LNCAP (cell line): ENCODE results near the gene LAMA2.

Experiments used
- TF ChIP-seq, protein P1 (sequence below): fragments of 450-650 bp; IDR thresholded peaks from 2 replicates; pipeline ENCODE4 v1.5.1; 2017; ENCODE audit warnings: mild to moderate bottlenecking

The LAMA2 gene

DNA sequence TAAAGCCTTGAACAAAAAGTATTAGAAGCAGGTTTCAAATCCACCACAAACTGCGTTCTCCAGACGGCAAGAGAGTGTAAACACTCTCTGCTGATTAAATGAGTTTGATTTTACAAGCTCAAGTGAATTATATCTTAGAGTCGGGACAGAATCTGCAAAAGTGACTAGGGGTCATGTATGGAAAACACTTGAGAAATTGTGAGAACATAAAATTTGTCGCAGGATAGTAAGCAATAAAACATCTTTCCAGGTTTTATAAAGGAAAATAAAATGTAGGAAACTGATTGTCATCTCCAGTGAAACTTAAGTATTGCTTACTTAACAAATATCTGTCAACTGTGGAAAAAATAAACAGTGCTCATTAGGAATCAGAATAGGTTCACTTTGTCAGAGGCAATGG is 452.9 kb downstream of the LAMA2 start:
- TF ChIP-seq, protein P1, sequence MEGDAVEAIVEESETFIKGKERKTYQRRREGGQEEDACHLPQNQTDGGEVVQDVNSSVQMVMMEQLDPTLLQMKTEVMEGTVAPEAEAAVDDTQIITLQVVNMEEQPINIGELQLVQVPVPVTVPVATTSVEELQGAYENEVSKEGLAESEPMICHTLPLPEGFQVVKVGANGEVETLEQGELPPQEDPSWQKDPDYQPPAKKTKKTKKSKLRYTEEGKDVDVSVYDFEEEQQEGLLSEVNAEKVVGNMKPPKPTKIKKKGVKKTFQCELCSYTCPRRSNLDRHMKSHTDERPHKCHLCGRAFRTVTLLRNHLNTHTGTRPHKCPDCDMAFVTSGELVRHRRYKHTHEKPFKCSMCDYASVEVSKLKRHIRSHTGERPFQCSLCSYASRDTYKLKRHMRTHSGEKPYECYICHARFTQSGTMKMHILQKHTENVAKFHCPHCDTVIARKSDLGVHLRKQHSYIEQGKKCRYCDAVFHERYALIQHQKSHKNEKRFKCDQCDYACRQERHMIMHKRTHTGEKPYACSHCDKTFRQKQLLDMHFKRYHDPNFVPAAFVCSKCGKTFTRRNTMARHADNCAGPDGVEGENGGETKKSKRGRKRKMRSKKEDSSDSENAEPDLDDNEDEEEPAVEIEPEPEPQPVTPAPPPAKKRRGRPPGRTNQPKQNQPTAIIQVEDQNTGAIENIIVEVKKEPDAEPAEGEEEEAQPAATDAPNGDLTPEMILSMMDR = no peak

DNA sequence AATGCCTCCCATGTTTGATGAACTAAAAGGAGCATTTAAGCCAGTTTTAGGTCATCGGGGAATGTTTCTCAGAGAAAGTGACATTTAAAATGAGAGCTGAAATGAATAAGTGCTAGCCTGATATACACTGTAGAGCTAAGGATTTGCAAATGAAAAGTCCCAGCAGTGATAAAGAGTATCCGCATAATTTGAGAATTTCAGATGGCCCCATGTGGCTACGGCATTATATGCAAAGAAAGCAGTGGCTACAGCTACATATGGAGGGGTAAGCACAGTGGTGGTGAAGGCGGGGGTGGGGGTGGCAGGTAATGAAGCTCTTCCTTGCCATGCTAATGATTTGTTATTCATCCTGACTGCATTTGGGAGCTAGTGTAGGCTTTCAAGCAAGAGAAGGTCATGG is 455.7 kb downstream of the LAMA2 start:
- TF ChIP-seq, protein P1 = no peak

DNA sequence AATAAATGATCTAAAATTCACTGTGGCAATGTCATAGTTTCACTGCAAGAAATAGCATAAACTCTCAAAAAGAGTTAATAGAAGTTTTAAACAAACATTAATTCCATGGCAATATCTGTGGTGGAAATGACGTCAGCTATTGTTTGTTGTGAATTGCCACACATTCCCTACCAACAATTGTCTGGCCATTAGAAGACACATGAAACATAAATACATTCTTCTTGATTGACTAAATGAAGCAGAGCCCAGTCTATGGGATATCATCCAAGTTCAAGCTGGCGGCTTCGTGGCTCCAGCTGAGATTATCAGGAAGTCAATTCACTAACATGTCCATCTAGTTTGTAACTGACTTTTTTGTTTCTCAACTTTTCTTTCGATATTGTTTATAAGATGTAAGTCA is 458.0 kb downstream of the LAMA2 start:
- TF ChIP-seq, protein P1 = no peak

DNA sequence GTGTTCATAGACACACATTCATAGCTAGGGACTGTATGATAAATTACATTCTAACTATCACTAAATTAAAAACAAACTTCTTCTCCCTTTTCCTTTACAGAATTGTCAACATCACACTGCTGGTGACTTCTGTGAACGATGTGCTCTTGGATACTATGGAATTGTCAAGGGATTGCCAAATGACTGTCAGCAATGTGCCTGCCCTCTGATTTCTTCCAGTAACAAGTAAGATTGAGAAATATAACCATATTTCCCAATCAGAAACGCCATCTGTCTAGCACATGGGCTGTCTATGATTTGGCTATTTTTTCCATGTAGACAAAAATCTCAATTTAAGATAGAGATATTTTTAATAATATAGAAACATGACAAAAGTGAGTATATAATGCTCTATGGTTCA is 459.3 kb downstream of the LAMA2 start:
- TF ChIP-seq, protein P1 = no peak

DNA sequence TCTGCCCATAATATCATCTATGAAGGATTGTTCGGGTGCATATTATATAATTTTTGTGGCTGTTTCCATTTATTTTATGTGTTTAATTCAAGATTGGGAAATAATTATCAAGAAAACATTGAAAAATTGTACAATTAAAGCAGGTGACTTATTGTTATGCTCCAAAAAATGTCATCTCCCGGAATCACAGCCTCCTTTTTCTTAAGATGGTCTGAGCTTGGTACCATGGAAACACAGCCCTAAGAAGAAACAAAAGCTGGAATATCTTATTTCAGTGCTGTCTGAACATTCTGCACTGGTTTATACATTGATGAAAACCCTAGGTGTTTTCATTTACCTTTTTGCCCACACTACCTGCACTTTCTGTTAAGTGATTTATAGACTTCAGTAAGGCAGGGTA is 459.9 kb downstream of the LAMA2 start:
- TF ChIP-seq, protein P1 = no peak

DNA sequence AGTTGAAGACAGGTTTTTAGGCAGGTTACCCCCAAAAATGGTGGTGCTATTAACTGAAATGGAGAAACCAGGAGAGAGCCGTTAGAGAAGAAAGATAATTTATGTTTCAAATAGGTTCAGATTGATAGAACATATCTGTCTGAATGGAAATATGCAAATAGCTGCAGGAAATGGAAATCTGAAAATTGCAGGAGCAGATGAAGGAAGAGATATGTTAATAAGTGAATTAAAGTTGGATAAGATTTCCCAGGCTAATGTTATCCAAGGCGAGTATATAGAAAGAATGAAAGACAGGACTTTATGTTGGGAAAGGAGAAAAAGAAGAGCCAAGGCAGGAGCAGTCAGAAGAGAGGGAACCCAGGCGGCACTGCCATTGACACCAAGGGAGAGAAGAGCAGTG is 461.4 kb downstream of the LAMA2 start:
- TF ChIP-seq, protein P1 = no peak

DNA sequence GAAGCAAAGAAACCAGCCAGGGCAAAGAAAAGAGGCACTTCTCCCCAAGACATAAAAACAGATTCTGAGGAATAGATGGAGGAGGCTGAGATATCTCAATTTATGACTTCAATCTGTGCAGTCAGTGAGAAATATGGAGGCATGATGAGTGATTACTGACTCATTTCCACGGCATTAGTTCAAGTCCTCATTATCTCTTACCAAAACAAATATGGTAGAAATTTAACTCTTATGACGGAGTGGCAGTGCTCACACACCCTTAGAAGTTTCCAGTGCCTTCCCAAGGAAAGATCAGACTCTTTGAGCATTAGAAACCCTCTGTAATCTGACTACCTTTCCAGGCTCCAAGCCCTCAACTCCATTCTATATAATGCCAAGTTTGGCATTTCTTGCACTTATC is 463.0 kb downstream of the LAMA2 start:
- TF ChIP-seq, protein P1 = no peak

DNA sequence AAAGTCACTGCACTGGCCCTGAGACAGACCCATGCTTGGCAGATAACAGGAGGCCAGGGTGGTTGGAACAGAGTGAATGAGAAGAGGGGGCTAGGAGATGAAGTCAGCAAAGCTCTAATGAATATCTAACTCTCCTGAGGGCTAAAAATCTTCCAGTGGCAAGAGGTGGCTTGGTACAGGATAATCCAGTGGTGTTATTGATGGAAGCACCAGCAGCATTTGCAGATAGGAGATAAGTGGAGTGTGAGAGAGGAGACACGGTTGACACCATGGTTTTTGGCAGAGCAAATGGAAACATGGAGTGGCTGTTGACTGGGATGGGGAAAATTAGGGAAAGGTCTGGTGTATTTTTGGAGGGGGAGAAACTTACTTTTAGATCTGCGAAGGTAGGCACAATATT is 464.0 kb downstream of the LAMA2 start:
- TF ChIP-seq, protein P1 = no peak
